HepG2 (cell line): ENCODE data around the gene PIMREG. TPM values are rescaled to one million over a fixed set of nuclear protein-coding genes. Genes with fewer than 3 reads are reported as not detected.

Source experiments
- ATAC-seq: fragments of 200-7000 bp; cut with Tn5 transposase; 3 replicates; pipeline ENCODE4 v1.9.1; 2020; ENCODE audit warnings: mild to moderate bottlenecking, moderate library complexity
- BruUV-seq: library from RNA; stranded (reverse); fragments of 400-500 nt; replicated peaks from 2 replicates; lab custom pipeline; 2021; lab: Mats Ljungman, UMichigan
- CTCF ChIA-PET: fragments of 300-600 bp; formaldehyde crosslinking; extraction: SDS; loops from one replicate; lab custom pipeline; 2021; ENCODE audit warnings: low total read pairs, inconsistent platforms, low intra/inter-chr PET ratio; lab: Yijun Ruan, JAX
- POLR2A ChIA-PET: fragments of 350-600 bp; sonication (Branson Sonifier 250); formaldehyde crosslinking; loops from one replicate; lab custom pipeline; 2020; ENCODE audit warnings: antibody characterized with exemption, inconsistent platforms; lab: Yijun Ruan, JAX
- DNase-seq: peaks from one replicate; pipeline ENCODE4 v3.0.0-alpha.2; 2015; ENCODE audit warnings: low spot score
- FAIRE-seq: peaks from 3 replicates; lab custom pipeline; 2011; peaks lifted over from hg19 to GRCh38; lab: Jason Lieb, UNC
- H2AFZ ChIP-seq: one replicate; pipeline ENCODE4 v1.6.1; 2011; ENCODE audit warnings: low read length, inconsistent platforms
- H3K27ac ChIP-seq: fragments of 300-600 bp; 3 replicates; pipeline ENCODE4 v1.8.0; 2011; ENCODE audit warnings: mixed run types, mild to moderate bottlenecking, mixed read lengths, low read length, inconsistent platforms; ENCODE audit not compliant: insufficient read depth; ENCODE audit errors: extremely low read length
- H3K27me3 ChIP-seq, 2 experiments: fragments of 200-600 bp in 1 of 2; 2 replicates in 1 of 2; 3 replicates in 1 of 2; pipeline versions ENCODE4 v1.6.0 to v1.8.0; 2011; ENCODE audit warnings: low read length in 2 of 2, mild to moderate bottlenecking in 2 of 2, moderate library complexity in 2 of 2, inconsistent platforms in 1 of 2; ENCODE audit not compliant: insufficient read depth in 2 of 2, control insufficient read depth in 1 of 2
- H3K36me3 ChIP-seq, 2 experiments: fragments of 200-600 bp in 1 of 2; replicated peaks in 1 of 2; 2 replicates in 1 of 2; 3 replicates in 1 of 2; pipeline versions ENCODE4 v1.5.1 to v1.8.0; 2011; ENCODE audit warnings: low read length in 2 of 2, inconsistent platforms in 1 of 2; ENCODE audit not compliant: insufficient read depth in 2 of 2, control insufficient read depth in 1 of 2
- H3K4me1 ChIP-seq: 2 replicates; pipeline ENCODE4 v1.5.1; 2012; ENCODE audit warnings: low read length, inconsistent platforms; ENCODE audit not compliant: insufficient read depth
- H3K4me2 ChIP-seq: 2 replicates; pipeline ENCODE4 v1.6.0; 2011; ENCODE audit warnings: low read depth, low read length, inconsistent platforms
- H3K4me3 ChIP-seq, 3 experiments: fragments of 200-600 bp in 1 of 3; sonication (generic), shearing (Covaris generic) in 1 of 3; replicated peaks in 1 of 3; 2 replicates each; pipeline ENCODE4 v1.5.1; 2011 to 2016; ENCODE audit warnings: low read length in 3 of 3, inconsistent platforms in 2 of 3, low read depth in 2 of 3, mild to moderate bottlenecking in 2 of 3, control low read depth in 1 of 3, mixed read lengths in 1 of 3; ENCODE audit not compliant: insufficient read depth in 1 of 3
- H3K79me2 ChIP-seq: one replicate; pipeline ENCODE4 v1.6.1; 2011; ENCODE audit warnings: low read length, inconsistent platforms; ENCODE audit not compliant: insufficient read depth
- H3K9ac ChIP-seq: 2 replicates; pipeline ENCODE4 v1.6.0; 2011; ENCODE audit warnings: mild to moderate bottlenecking, low read depth, low read length, inconsistent platforms; ENCODE audit not compliant: insufficient read depth
- H3K9me3 ChIP-seq: 2 replicates; pipeline ENCODE4 v1.5.1; 2012; ENCODE audit warnings: mild to moderate bottlenecking, low read length
- H4K20me1 ChIP-seq: 2 replicates; pipeline ENCODE4 v1.6.0; 2011; ENCODE audit warnings: inconsistent platforms, mild to moderate bottlenecking, low read length, moderate library complexity; ENCODE audit not compliant: insufficient read depth
- CBX1 ChIP-seq: IDR thresholded peaks from one replicate; pipeline ENCODE4 v1.6.1; 2016; ENCODE audit warnings: antibody characterized with exemption, low read depth
- EEA1 ChIP-seq: sonication (generic); formaldehyde crosslinking; IDR thresholded peaks from 2 replicates; pipeline ENCODE4 v1.5.1; 2020; ENCODE audit warnings: mild to moderate bottlenecking, missing genetic modification reagents, borderline replicate concordance
- EED ChIP-seq: sonication (generic); formaldehyde crosslinking; IDR thresholded peaks from 2 replicates; pipeline ENCODE4 v1.5.0; 2020; ENCODE audit warnings: mild to moderate bottlenecking, missing genetic modification reagents
- MZF1 ChIP-seq: sonication (generic); formaldehyde crosslinking; IDR thresholded peaks from 2 replicates; pipeline ENCODE4 v1.8.1; 2023; ENCODE audit warnings: mild to moderate bottlenecking, missing genetic modification reagents, borderline replicate concordance
- SRY ChIP-seq: sonication (generic); formaldehyde crosslinking; IDR thresholded peaks from 2 replicates; pipeline ENCODE4 v1.8.0; 2022; ENCODE audit warnings: mild to moderate bottlenecking, missing genetic modification reagents
- TCF7L2 ChIP-seq: IDR thresholded peaks from 2 replicates; pipeline ENCODE4 v1.6.1; 2011; ENCODE audit warnings: mild to moderate bottlenecking, low read depth, low read length, moderate library complexity
- ZFP1 ChIP-seq: IDR thresholded peaks from 2 replicates; pipeline ENCODE4 v1.6.1; 2016
- ZNF75D ChIP-seq: sonication (generic); formaldehyde crosslinking; IDR thresholded peaks from 2 replicates; pipeline ENCODE4 v1.8.1; 2023; ENCODE audit warnings: missing genetic modification reagents, mild to moderate bottlenecking, borderline replicate concordance
- ZNF878 ChIP-seq: sonication (generic); formaldehyde crosslinking; IDR thresholded peaks from 2 replicates; pipeline ENCODE4 v1.8.1; 2023; ENCODE audit warnings: mild to moderate bottlenecking, missing genetic modification reagents, moderate library complexity
- WGBS: methylation state at CpG from one replicate; pipeline ENCODE4 v1.1.6; 2017; ENCODE audit warnings: low lambda C conversion rate; 5-methylcytosine and 5-hydroxymethylcytosine counted together
- in situ Hi-C: cut with HindIII; loops from 2 replicates; pipeline ENCODE4 v1.10.0; 2017; ENCODE audit warnings: low pct_unique_long_range_greater_than_20kb; ENCODE audit not compliant: extremely low pct_ligation_motif_present
- intact Hi-C: fragments of 100-400 bp; cut with micrococcal nuclease; formaldehyde crosslinking; loops from one replicate; pipeline ENCODE4 v1.10.0; 2022; ENCODE audit not compliant: unreplicated experiment
- polyA plus RNA-seq, 8 experiments: library from polyadenylated mRNA; depleted of rRNA in 3 of 8; stranded (reverse) in 7 of 8; unstranded in 1 of 8; fragments of >200 nt; fragmentation: Illumina TruSeq in 4 of 8; extraction: Trizol in 4 of 8; gene quantifications; 2 replicates each; pipeline versions ENCODE4 v1.2.1 to v1.2.3, GENCODE V29; 2011 to 2016; ENCODE audit warnings: low read depth in 4 of 8, missing spikeins in 1 of 8, mixed read lengths in 1 of 8; ENCODE audit not compliant: insufficient read depth in 1 of 8
- total RNA-seq, 5 experiments: library from RNA; depleted of rRNA; stranded (reverse); fragments of >200 nt; fragmentation: Illumina TruSeq; extraction: Trizol; gene quantifications; 2 replicates each; pipeline ENCODE4 v1.2.3, GENCODE V29; 2016; ENCODE audit warnings: low read depth in 1 of 5
- TF ChIP-seq, protein P1 (sequence below): sonication (generic); formaldehyde crosslinking; IDR thresholded peaks from 2 replicates; pipeline ENCODE4 v1.5.0; 2020; ENCODE audit warnings: missing genetic modification reagents, mild to moderate bottlenecking, borderline replicate concordance

Gene PIMREG
- total and polyA plus RNA-seq, 2 of the 13 experiments (the other 11 are each of a cell fraction or from before 2014, with no cell fraction given), result 15.6 to 30.3 TPM

DNA sequence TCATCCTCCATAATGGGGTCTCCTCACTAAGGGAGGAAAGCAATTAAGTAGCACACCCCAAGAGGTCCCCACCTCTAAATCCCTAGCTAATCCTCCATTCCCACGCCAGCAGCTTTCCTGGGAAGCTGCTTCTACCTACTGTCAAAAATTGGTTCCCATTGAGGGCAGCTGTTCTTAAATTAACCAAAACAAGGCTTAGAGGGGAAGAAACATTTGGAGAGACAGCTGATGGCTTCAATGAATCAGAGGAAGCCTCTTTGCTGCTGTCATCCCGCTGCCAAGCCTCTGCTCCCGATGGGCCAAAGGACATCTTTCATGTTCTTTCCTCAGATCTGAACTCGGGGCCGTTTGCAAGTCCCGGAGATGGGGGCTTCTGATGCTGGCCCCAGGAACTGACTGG is 36.0 kb upstream of the PIMREG start:
- no peak for ATAC-seq
- Histone ChIP-seq H3K36me3 (no peaks in the 10 kb centered on the region), H3K4me2 (no peak overlapping the region), H3K9ac (no peak overlapping the region), H3K27ac (no peak overlapping the region), H3K9me3 (no peaks in the 10 kb centered on the region), H3K79me2 (no peaks in the 10 kb centered on the region), H3K27me3 (peaks cover 0 to 7% of the 10 kb centered on the region in 2 experiments; a peak in 2 of 5 replicates), H3K4me3 (no peak overlapping the region), H3K4me1 (no peaks in the 10 kb centered on the region), H2AFZ (no peak overlapping the region), H4K20me1 (no peaks in the 10 kb centered on the region)
- TF ChIP-seq ZFP1, result no peak
- TF ChIP-seq, protein P1, sequence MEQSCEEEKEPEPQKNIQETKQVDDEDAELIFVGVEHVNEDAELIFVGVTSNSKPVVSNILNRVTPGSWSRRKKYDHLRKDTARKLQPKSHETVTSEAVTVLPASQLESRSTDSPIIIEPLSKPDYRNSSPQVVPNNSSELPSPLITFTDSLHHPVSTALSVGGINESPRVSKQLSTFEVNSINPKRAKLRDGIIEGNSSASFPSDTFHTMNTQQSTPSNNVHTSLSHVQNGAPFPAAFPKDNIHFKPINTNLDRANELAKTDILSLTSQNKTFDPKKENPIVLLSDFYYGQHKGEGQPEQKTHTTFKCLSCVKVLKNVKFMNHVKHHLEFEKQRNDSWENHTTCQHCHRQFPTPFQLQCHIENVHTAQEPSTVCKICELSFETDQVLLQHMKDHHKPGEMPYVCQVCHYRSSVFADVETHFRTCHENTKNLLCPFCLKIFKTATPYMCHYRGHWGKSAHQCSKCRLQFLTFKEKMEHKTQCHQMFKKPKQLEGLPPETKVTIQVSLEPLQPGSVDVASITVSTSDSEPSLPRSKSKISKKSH (CRISPR knock-in tag), result no peak
- TF ChIP-seq ZNF75D (CRISPR knock-in tag), result no peak
- TF ChIP-seq ZNF878, result no peak
- no peak for TF ChIP-seq MZF1 (CRISPR knock-in tag)
- TF ChIP-seq TCF7L2, result no peak
- TF ChIP-seq EED, result no peak
- TF ChIP-seq EEA1 (CRISPR knock-in tag), result no peak
- TF ChIP-seq CBX1, result no peak
- TF ChIP-seq SRY (CRISPR knock-in tag), result no peak
- BruUV-seq, result no TSS peak
- no peak for DNase-seq
- CTCF ChIA-PET, result no interaction called here
- WGBS, result 3% methylated on average over 6 of the region's 6 CpGs
- intact Hi-C loops, result no loop called here
- no peak for FAIRE-seq
- in situ Hi-C loops, result loop anchor here (25.0 kb wide), 1 partner anchor 696 kb away; no protein-coding TSS in a partner anchor
- POLR2A ChIA-PET, result no interaction called here
